Activated CD4-positive, alpha-beta T cell treated with anti-CD3 and anti-CD28 coated beads, Interleukin-2, amount 10 ng/mL, durations not matched to agents 24 days and 14 days (primary cell): ENCODE data around the gene CAMK2N1. TPM values are rescaled to one million over a fixed set of nuclear protein-coding genes. Genes with fewer than 3 reads are reported as not detected.

Source experiments
- DNase-seq: peaks from one replicate; pipeline ENCODE4 v3.0.0; 2022
- H3K27ac Mint-ChIP-seq: one replicate; pipeline ENCODE4 v1.8.0; 2022; ENCODE audit warnings: mild to moderate bottlenecking, mixed read lengths
- H3K27me3 Mint-ChIP-seq: one replicate; pipeline ENCODE4 v1.8.0; 2022; ENCODE audit warnings: mixed read lengths
- H3K36me3 Mint-ChIP-seq: one replicate; pipeline ENCODE4 v1.8.0; 2022; ENCODE audit warnings: low read depth, mild to moderate bottlenecking, mixed read lengths
- H3K4me1 Mint-ChIP-seq: one replicate; pipeline ENCODE4 v1.8.0; 2021; ENCODE audit warnings: mixed read lengths
- H3K4me3 Mint-ChIP-seq: one replicate; pipeline ENCODE4 v1.8.0; 2022; ENCODE audit warnings: mild to moderate bottlenecking, moderate library complexity, mixed read lengths
- H3K9me3 Mint-ChIP-seq: one replicate; pipeline ENCODE4 v1.8.0; 2021; ENCODE audit warnings: mixed read lengths
- intact Hi-C: fragments of 100-400 bp; cut with micrococcal nuclease; formaldehyde crosslinking; loops from one replicate; pipeline ENCODE4 v1.15.1; 2023
- total RNA-seq: library from RNA; stranded (reverse); gene quantifications from 2 replicates; pipeline ENCODE4 v1.2.3, GENCODE V29; 2022

The CAMK2N1 gene
- total RNA-seq, 1 donor from 2014 or later = 1.3 TPM

DNA sequence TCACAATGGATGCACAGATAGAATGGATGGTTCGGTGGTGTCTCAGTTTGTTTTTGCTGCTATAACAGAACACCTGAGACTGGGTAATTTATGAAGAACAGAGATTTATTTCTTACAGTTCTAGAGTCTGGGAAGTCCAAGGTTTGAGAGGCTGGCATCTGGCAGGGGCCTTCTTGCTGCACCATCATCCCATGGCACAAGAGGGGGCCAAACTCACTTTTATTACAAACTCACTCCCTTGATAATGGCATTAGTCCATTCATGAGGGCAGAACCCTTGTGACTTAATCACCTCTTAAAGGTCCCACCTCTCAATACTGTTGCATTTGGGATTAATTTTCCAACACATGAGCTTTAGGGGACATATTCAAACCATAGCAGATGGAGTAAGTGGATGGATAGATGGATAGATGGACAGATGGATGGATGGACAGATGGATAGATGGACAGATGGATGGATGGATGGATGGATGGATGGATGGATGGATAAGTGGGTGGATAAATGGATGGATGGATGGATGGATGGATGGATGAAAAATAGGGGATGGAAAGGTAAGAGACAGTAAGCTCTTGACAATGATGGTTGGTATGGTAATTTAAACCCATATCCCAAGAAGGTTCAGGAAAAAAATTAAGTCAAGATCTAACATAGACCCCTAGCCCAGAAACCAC is 16.5 kb downstream of the CAMK2N1 start:
- DNase-seq = no peak
- no peak overlapping the region for H3K27ac Mint-ChIP-seq
- peaks cover 24% of the 10 kb centered on the region for H3K27me3 Mint-ChIP-seq
- intact Hi-C loops = no loop called here
- H3K9me3 Mint-ChIP-seq = no peaks in the 10 kb centered on the region
- no peak overlapping the region for H3K4me3 Mint-ChIP-seq
- H3K36me3 Mint-ChIP-seq = no peaks in the 10 kb centered on the region
- peaks cover 5% of the 10 kb centered on the region for H3K4me1 Mint-ChIP-seq

DNA sequence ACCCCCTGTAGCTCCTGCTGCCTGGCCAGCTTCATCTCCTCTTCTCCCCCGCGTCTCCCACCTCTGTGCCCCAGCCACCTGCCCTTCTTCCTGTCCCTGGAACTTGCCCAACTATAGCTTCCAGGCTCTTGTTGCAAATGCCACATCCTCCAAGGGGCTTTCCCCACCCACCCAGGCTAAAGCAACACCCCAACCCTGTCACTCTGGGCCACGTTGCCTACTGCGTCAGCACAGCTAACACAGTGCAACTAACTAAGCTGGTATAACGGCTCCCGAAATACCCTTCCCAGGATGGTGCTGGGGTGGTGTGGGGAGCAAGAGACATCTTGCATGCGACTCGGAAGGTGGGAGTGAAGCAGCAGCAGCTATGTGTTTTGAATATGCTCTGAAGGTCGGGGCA is 19.7 kb downstream of the CAMK2N1 start:
- H3K36me3 Mint-ChIP-seq = no peaks in the 10 kb centered on the region
- H3K27ac Mint-ChIP-seq = no peak overlapping the region
- intact Hi-C loops = no loop called here
- H3K27me3 Mint-ChIP-seq = peaks cover 14% of the 10 kb centered on the region
- no peaks in the 10 kb centered on the region for H3K9me3 Mint-ChIP-seq
- no peak for DNase-seq
- H3K4me1 Mint-ChIP-seq = peaks cover 5% of the 10 kb centered on the region
- no peak overlapping the region for H3K4me3 Mint-ChIP-seq

DNA sequence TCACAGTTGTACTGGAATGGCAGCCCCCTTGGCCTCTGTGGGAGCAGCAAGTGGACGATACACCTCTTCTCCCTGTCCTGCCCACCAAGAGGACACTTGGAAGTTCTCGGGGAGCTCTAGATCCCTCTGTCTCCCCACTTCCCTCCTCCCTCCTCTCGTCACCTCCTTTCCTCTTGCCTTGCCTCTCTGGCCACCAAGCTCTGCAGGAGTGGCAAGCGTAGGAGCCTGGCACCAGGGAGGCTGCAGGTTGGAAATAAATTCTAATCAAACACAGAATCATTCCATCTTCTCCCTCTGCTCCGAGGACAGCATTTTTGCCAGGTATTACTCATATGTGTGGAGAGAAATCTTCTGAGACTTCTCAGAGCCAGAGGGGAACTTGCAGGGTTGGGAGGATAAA is 20.8 kb downstream of the CAMK2N1 start:
- no peaks in the 10 kb centered on the region for H3K36me3 Mint-ChIP-seq
- peaks cover 15% of the 10 kb centered on the region for H3K27me3 Mint-ChIP-seq
- intact Hi-C loops = no loop called here
- no peak for DNase-seq
- no peak overlapping the region for H3K4me3 Mint-ChIP-seq
- no peaks in the 10 kb centered on the region for H3K9me3 Mint-ChIP-seq
- H3K27ac Mint-ChIP-seq = no peak overlapping the region
- peaks cover 5% of the 10 kb centered on the region for H3K4me1 Mint-ChIP-seq

DNA sequence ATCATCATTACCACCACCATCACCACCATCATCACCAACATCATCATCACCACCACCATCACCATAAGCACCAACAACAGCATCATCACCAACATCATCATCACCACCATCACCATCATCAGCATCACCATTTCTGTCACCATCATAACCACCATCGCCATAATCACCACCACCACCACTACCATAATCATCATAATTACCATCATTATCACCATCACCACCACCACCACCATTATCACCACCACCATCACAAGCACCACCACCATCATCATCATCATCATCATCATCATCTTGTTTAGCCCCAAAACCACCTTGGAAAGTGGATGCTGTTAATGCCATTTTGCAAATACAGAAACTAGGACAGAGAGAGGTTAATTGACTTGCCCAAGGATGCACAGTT is 22.5 kb downstream of the CAMK2N1 start:
- H3K4me1 Mint-ChIP-seq = peaks cover 5% of the 10 kb centered on the region
- H3K27ac Mint-ChIP-seq = no peak overlapping the region
- no peak overlapping the region for H3K4me3 Mint-ChIP-seq
- intact Hi-C loops = no loop called here
- DNase-seq = no peak
- no peaks in the 10 kb centered on the region for H3K9me3 Mint-ChIP-seq
- H3K36me3 Mint-ChIP-seq = no peaks in the 10 kb centered on the region
- peaks cover 20% of the 10 kb centered on the region for H3K27me3 Mint-ChIP-seq

DNA sequence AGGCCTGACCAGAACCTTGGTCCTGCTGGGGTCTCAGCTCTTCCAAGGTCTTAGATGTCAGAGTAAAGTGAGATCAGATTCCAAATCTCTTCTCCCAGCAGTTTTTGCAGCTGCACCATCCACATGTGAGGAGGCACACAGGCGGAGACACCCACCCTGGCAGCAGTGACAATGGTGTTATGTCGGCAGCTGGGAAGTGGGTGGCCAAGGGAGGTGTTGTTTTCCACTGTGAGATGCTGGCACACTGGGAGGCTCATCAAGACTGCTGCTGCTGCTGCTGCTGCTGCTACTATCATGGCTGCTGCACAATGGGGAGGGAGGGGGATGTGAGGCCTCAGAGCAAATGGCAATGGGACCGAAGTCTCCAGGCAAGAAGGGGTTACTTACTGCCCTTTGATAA is 23.6 kb downstream of the CAMK2N1 start:
- intact Hi-C loops = no loop called here
- no peak for DNase-seq
- H3K9me3 Mint-ChIP-seq = no peaks in the 10 kb centered on the region
- H3K4me3 Mint-ChIP-seq = no peak overlapping the region
- H3K27me3 Mint-ChIP-seq = peaks cover 19% of the 10 kb centered on the region
- peaks cover 5% of the 10 kb centered on the region for H3K4me1 Mint-ChIP-seq
- H3K36me3 Mint-ChIP-seq = no peaks in the 10 kb centered on the region
- H3K27ac Mint-ChIP-seq = no peak overlapping the region

DNA sequence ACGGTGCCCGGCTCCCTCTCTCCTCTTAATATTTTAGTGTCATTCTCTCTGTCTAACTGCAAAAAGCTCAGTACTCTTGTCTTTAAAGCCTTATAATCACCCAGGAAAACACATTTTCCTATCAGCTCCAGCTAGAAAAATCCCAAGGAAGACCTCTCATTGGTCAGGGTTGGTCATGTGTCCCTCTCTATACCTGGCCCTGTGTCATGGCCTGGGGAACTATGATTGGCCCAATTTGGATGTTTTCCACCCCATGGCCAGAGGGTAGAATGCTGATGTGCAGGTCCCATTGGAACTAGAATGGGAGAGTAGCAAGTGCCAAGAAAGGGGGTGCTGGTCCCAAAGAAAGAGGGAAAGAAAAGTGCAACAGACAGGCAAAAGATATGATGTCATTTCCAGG is 27.3 kb downstream of the CAMK2N1 start:
- H3K27ac Mint-ChIP-seq = no peak overlapping the region
- H3K27me3 Mint-ChIP-seq = peaks cover 12% of the 10 kb centered on the region
- DNase-seq = no peak
- H3K4me3 Mint-ChIP-seq = no peak overlapping the region
- no peaks in the 10 kb centered on the region for H3K9me3 Mint-ChIP-seq
- H3K36me3 Mint-ChIP-seq = no peaks in the 10 kb centered on the region
- H3K4me1 Mint-ChIP-seq = no peaks in the 10 kb centered on the region
- intact Hi-C loops = no loop called here

DNA sequence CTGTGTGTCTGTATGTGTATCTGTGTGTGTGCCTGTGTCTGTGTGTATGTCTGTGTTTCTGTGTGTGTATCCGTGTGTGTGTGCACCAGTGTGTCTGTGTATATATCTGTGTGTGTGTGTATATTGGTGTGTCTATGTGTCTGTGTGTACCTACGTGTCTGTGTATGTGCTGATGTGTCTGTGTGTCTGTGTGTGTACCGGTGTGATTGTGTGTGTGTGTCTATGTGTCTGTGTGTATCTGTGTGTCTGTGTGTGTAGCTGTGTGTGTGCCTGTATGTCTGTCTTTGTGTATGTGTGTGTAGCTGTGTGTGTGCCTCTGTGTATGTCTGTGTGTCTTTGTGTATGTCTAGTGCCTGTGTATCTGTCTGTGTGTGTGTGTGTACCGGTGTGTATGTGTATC is 32.0 kb downstream of the CAMK2N1 start:
- intact Hi-C loops = no loop called here
- Mint-ChIP-seq H3K27ac (no peak overlapping the region), H3K4me1 (no peaks in the 10 kb centered on the region), H3K27me3 (peaks cover 13% of the 10 kb centered on the region), H3K9me3 (no peaks in the 10 kb centered on the region), H3K36me3 (no peaks in the 10 kb centered on the region), H3K4me3 (no peak overlapping the region)
- no peak for DNase-seq

DNA sequence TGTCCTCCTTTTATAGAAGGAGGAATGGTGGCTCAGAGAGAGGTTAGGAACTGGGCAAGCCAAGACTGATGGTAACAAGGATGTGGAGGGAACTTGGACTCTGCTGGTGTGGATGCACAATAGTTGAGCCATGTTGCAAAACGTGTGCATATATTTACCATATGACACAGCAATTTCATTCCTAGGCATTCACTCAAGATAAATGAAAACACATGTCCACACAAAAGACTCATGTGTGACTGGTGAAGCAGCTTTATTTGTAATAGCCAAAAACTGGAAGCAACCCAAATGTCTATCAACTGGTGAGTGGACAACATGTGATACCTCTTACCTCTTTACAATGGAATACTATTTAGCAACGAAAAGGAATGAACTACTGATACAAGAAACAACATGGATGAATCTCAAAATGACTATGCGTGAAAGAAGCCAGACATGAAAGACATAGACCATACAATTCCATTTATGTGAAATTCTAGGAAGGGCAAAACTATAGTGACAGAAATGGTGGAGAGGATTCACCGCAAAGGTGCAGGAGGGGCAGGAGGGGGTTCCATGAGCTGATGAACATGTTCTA is 36.2 kb downstream of the CAMK2N1 start:
- H3K4me3 Mint-ChIP-seq = no peak overlapping the region
- H3K9me3 Mint-ChIP-seq = no peaks in the 10 kb centered on the region
- no peaks in the 10 kb centered on the region for H3K4me1 Mint-ChIP-seq
- intact Hi-C loops = no loop called here
- DNase-seq = no peak
- H3K36me3 Mint-ChIP-seq = no peaks in the 10 kb centered on the region
- no peak overlapping the region for H3K27ac Mint-ChIP-seq
- H3K27me3 Mint-ChIP-seq = peaks cover 10% of the 10 kb centered on the region

DNA sequence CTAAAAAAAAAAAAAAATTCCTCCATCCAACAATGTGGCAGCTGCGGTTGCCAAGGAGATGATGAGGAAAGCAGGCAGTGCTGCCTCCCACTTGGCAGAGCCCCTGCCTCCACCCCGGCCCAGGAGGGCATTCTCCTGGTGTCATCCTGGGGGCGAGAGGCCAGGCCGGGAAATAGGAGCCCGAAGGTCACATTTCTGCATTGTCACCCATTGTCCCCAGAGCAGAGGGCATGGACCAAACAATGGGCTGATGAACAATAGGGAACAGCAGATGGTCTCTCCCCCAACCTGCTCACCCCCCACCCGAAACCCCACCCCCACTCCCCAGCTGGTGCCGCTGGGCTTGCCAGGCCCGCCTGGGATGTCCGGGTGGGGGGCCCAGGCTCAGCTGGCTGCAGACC is 37.3 kb downstream of the CAMK2N1 start:
- Mint-ChIP-seq H3K27ac (no peak overlapping the region), H3K9me3 (no peaks in the 10 kb centered on the region), H3K4me3 (no peak overlapping the region), H3K27me3 (peaks cover 10% of the 10 kb centered on the region), H3K36me3 (no peaks in the 10 kb centered on the region), H3K4me1 (no peaks in the 10 kb centered on the region)
- intact Hi-C loops = no loop called here
- no peak for DNase-seq

DNA sequence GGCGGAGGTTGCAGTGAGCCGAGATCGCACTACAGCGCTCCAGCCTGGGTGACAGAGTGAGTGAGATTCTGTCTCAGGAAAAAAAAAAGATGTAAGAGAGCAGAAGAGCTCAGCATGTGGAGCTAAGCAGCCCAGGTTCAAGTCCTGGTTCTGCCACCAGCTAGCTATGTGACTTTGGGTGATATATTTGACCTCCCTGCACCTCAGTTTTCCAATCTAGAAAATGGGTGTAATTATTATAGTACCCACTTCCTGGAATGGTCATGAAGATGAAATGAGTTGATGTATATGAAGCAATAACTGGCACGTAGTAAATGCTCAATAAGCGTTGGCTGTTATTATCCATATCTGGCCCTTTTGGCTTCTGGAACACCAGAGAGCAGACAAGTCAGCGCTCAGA is 38.2 kb downstream of the CAMK2N1 start:
- intact Hi-C loops = no loop called here
- no peak for DNase-seq
- H3K4me1 Mint-ChIP-seq = no peaks in the 10 kb centered on the region
- no peak overlapping the region for H3K27ac Mint-ChIP-seq
- H3K4me3 Mint-ChIP-seq = no peak overlapping the region
- no peaks in the 10 kb centered on the region for H3K36me3 Mint-ChIP-seq
- no peaks in the 10 kb centered on the region for H3K9me3 Mint-ChIP-seq
- peaks cover 10% of the 10 kb centered on the region for H3K27me3 Mint-ChIP-seq

DNA sequence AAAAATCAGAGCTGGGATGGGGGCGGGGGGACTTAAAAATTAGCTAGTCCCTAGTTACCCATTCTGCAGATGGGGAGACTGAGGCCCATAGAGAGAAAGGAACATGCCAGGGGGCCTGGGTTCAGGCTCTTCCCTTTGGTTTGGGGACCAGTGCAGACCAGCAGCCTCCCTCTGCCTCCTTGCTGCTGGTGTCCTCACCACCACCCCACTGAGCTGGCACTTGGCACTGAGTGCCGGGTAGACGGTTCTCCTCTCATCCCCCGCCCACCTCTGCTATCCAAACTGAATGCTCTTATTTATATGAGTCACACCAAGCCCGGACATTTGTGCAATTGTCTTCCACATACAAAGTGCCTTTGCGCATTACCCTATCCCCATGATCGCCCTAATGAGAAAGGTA is 39.2 kb downstream of the CAMK2N1 start:
- peaks cover 10% of the 10 kb centered on the region for H3K27me3 Mint-ChIP-seq
- H3K36me3 Mint-ChIP-seq = no peaks in the 10 kb centered on the region
- no peaks in the 10 kb centered on the region for H3K4me1 Mint-ChIP-seq
- no peaks in the 10 kb centered on the region for H3K9me3 Mint-ChIP-seq
- no peak for DNase-seq
- intact Hi-C loops = no loop called here
- no peak overlapping the region for H3K27ac Mint-ChIP-seq
- H3K4me3 Mint-ChIP-seq = no peak overlapping the region

DNA sequence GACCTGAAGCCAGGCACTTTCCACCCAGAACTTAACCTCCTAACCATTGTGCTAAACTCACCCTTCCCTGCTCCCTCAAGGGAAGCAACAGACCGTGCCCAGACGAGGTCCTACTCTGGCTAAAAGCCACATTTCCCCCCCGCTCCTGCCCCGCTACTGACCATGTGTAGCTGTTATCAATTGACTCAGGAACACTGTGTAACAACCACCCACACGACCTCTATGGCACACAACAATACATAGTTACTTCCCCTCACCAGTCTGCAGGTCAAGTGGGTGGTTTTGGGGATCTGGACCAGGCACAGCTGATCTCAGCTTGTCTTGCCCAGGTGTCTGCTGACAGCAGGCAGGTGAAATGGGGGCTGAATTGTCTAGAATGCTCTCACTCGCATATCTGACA is 40.1 kb downstream of the CAMK2N1 start:
- Mint-ChIP-seq H3K36me3 (no peaks in the 10 kb centered on the region), H3K4me3 (no peak overlapping the region), H3K9me3 (no peaks in the 10 kb centered on the region), H3K4me1 (no peaks in the 10 kb centered on the region), H3K27ac (no peak overlapping the region), H3K27me3 (peaks cover 10% of the 10 kb centered on the region)
- intact Hi-C loops = no loop called here
- DNase-seq = no peak

DNA sequence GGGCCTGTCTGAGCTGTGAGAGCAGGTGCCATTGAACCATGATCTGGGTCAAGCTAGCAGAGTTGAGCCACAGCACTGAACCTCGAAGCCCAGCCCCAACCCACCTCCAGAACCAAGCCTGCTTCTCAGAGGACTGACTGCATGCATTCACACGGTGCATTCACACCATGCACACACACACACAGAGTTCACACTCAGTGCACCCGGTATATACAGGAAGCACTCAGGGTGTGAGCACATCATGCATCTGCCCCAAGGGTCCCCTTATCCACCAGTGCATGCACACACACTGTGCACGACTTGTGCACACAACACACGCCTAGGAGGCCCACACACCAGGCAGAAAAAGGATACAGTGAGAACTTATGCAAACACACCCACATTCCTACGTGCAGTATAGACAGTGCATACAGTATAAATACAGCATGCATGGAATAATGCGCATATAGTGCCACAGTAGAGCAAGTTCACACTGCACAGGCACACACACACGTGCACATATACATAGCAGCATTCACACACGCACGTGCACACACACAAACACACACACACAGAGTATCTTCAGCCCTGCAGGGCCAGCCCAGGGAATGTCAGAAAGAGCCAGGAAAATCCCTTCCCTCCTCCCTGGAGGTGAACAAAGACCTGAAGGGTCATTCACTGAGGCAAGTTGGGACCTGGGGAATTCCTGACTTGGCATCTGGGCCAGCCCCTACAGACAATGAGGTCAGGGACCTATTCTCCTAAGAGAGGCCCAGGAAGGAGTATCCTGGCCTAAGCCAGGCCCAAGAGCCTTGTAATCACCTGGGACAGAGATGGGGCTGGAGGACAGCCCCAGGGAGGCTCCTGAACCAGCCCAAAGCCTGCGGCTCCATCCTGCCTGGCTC is 42.1 kb downstream of the CAMK2N1 start:
- peaks cover 2% of the 10 kb centered on the region for H3K4me1 Mint-ChIP-seq
- no peaks in the 10 kb centered on the region for H3K9me3 Mint-ChIP-seq
- intact Hi-C loops = no loop called here
- no peak for DNase-seq
- no peaks in the 10 kb centered on the region for H3K36me3 Mint-ChIP-seq
- H3K27ac Mint-ChIP-seq = no peak overlapping the region
- no peak overlapping the region for H3K4me3 Mint-ChIP-seq
- peaks cover 2% of the 10 kb centered on the region for H3K27me3 Mint-ChIP-seq

DNA sequence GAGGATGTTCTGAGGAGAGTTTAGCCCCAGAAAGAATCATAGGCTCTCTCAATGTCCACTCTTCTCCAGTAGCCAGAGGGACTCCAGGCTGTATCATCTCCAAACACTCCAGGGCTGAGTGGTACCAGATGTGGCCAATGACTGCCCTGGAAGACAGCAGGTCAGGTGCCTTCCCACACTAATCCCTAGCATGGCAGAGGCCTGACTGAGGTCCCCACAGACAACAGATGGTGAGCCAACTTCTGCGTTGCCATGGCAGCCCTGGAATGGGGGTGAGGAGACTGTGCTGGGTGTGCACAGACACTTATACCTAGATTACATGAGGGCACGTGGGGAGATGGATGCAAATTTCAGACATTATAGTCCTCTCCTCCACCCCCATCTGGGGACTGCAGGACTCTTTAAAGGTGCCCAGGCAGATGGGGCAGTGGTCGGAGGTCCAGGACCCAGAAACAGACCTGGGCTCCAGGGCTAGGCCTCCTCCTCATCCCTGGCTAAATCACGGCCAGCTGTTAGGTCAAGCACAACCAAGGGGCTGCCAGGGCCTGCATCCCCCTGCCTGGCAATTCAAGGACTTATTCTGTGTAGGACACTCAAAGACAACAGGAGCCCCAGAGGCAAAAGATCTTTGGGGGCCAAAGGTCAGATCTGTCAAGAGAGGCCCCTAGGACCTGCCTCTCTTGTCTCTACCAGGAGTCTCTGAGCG is 42.9 kb downstream of the CAMK2N1 start:
- DNase-seq = no peak
- Mint-ChIP-seq H3K27ac (no peak overlapping the region), H3K27me3 (peaks cover 5% of the 10 kb centered on the region), H3K9me3 (no peaks in the 10 kb centered on the region), H3K4me3 (no peak overlapping the region), H3K36me3 (no peaks in the 10 kb centered on the region), H3K4me1 (peaks cover 2% of the 10 kb centered on the region)
- intact Hi-C loops = no loop called here
